ENCODE results near the gene CDC45. TPM values are rescaled to one million over a fixed set of nuclear protein-coding genes. Genes with fewer than 3 reads are reported as not detected.

CDC45 gene
- total and polyA plus RNA-seq, 2 of the 13 experiments (the other 11 are each of a cell fraction or from before 2014, with no cell fraction given), result 14.4 to 36.3 TPM

GRCh38 chr22:19446603-19447329, 33.0 kb upstream of the CDC45 start:
- DNase-seq (ENCODE audit: low spot score) (peak; percentile 7), FAIRE-seq (no peak), ATAC-seq (peak; percentile 37)
- H3K4me2 ChIP-seq (ENCODE audit: low read depth, low read length), result peak overlapping the region; percentile 96
- H3K9me3 ChIP-seq (ENCODE audit: low read length), result no peaks in the 10 kb centered on the region
- in situ Hi-C loops (cut with HindIII; ENCODE audit: extremely low pct_ligation_motif_present, low pct_unique_long_range_greater_than_20kb), result no loop called here
- WGBS (ENCODE audit: low lambda C conversion rate), result 22% methylated on average over 22 of the region's 22 CpGs
- POLR2A ChIA-PET, result interaction anchor here (0.6 to 3.4 kb wide), 7 partner anchors 14 to 324 kb away, joined by 3 to 23 read pairs (median 4); partner anchors contain the start of genes CDC45, DGCR2, ESS2 and HIRA
- peak overlapping the region; percentile 93 for H3K9ac ChIP-seq (ENCODE audit: insufficient read depth, low read depth, low read length)
- intact Hi-C loops (cut with micrococcal nuclease; ENCODE audit: unreplicated experiment), result loop anchor here (2.0 kb wide), 2 partner anchors 14 to 32 kb away; partner anchors contain the start of genes CDC45, MRPL40 and UFD1
- H3K27me3 ChIP-seq (ENCODE audit: control insufficient read depth in 1 of 2, insufficient read depth in 2 of 2, low read length in 2 of 2), result no peaks in the 10 kb centered on the region; a peak in 1 of 5 replicates
- CTCF ChIA-PET (ENCODE audit: low intra/inter-chr PET ratio, low total read pairs), result no interaction called here
- peaks cover 39% of the 10 kb centered on the region for H3K79me2 ChIP-seq (ENCODE audit: insufficient read depth, low read length)
- peak overlapping the region; percentile 70 to 86 (median 81) for H3K4me3 ChIP-seq (replicated peaks in 1 of 3; ENCODE audit: insufficient read depth in 1 of 3, low read depth in 2 of 3, low read length in 3 of 3)
- H4K20me1 ChIP-seq (ENCODE audit: insufficient read depth, low read length), result no peaks in the 10 kb centered on the region
- peaks cover 7 to 38% of the 10 kb centered on the region in 2 experiments; a peak in 4 of 5 replicates for H3K36me3 ChIP-seq (replicated peaks in 1 of 2; ENCODE audit: control insufficient read depth in 1 of 2, insufficient read depth in 2 of 2, low read length in 2 of 2)
- H2AFZ ChIP-seq (ENCODE audit: low read length), result no peak overlapping the region
- H3K27ac ChIP-seq (ENCODE audit: extremely low read length, insufficient read depth, low read length), result peak overlapping the region; percentile 84
- H3K4me1 ChIP-seq (ENCODE audit: insufficient read depth, low read length), result peaks cover 40% of the 10 kb centered on the region
- BruUV-seq (replicated peaks), result no TSS peak
- TF ChIP-seq NCOA1 (CRISPR knock-in tag; IDR thresholded peaks at IDR 0.05), result no peak
- no peak for TF ChIP-seq ZBTB33 (CRISPR knock-in tag; IDR thresholded peaks at IDR 0.05)
- TF ChIP-seq HDAC6 (IDR thresholded peaks at IDR 0.05; ENCODE audit: low read depth, low read length), result no peak
- TF ChIP-seq ZNF460 (CRISPR knock-in tag; IDR thresholded peaks at IDR 0.05; ENCODE audit: borderline replicate concordance), result peak; percentile 93
- 0 out of 2 replicates have a peak, but pooled peaks have one; percentile 28 for TF ChIP-seq ZKSCAN5 (CRISPR knock-in tag; IDR thresholded peaks at IDR 0.05)
- TF ChIP-seq KDM1A (CRISPR knock-in tag; IDR thresholded peaks at IDR 0.05), result no peak
- TF ChIP-seq ZMYM3 (CRISPR knock-in tag; IDR thresholded peaks at IDR 0.05), result no peak
- no peak for TF ChIP-seq ZNF281 (CRISPR knock-in tag; IDR thresholded peaks at IDR 0.05; ENCODE audit: borderline replicate concordance)
- TF ChIP-seq KIAA2018 (CRISPR knock-in tag; IDR thresholded peaks at IDR 0.05; ENCODE audit: borderline replicate concordance), result no peak

All from HepG2 (cell line).